NB4 (cell line): ENCODE results near the gene ENO2.
A peak's percentile ranks its signal among the peaks of the same experiment; 100 is the strongest.

Experiments used
- DNase-seq: peaks from one replicate; pipeline ENCODE4 v3.0.0; 2010; ENCODE audit warnings: low read depth
- H3K4me3 ChIP-seq: one replicate; pipeline ENCODE4 v1.5.1; 2011; ENCODE audit warnings: mild to moderate bottlenecking, low read depth, low read length, moderate library complexity
- MYC ChIP-seq: IDR thresholded peaks from 2 replicates; pipeline ENCODE4 v1.6.1; 2011; ENCODE audit warnings: low read depth, low read length
- POLR2A ChIP-seq: IDR thresholded peaks from 2 replicates; pipeline ENCODE4 v1.6.1; 2011; ENCODE audit warnings: mild to moderate bottlenecking; ENCODE audit not compliant: insufficient read length; ENCODE audit errors: extremely low read depth
- TF ChIP-seq, protein P1 (sequence below): IDR thresholded peaks from one replicate; pipeline ENCODE4 v1.5.1; 2012; ENCODE audit warnings: low read depth, low read length
- TF ChIP-seq, protein P2 (sequence below): IDR thresholded peaks from 2 replicates; pipeline ENCODE4 v1.6.1; 2011; ENCODE audit warnings: low read depth, low read length

ENO2 gene

DNA sequence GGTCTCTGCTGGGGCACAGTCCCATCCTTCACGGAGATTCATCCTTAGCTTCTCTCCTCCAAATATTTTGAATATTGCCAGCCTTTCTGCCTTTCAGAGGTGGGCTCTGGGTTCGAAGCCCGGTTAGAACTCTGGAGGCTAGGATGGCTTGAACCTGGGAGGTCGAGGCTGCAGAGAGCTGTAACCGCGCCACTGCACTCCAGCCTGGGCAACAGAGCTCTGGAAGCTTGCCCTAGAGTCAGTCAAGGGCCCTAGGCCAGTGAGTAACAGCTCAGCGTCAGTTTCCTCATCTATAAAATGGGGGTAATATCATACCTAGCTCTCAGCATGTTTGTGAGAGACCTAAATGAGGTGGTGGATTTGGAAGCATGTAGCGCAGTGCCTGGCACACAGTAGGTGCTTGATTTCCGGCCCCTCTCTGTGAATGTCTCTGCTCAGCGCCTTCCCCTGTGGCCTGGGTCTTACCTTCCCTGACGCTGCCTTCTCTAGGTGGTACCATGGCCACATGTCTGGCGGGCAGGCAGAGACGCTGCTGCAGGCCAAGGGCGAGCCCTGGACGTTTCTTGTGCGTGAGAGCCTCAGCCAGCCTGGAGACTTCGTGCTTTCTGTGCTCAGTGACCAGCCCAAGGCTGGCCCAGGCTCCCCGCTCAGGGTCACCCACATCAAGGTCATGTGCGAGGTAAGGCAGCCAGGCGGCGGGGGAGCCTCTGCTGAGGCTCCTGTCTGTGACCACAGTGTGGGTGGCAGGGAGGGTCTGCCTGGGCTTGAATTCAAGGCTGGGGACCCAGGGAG, 40.1 kb downstream of the ENO2 start:
- TF ChIP-seq, protein P1, sequence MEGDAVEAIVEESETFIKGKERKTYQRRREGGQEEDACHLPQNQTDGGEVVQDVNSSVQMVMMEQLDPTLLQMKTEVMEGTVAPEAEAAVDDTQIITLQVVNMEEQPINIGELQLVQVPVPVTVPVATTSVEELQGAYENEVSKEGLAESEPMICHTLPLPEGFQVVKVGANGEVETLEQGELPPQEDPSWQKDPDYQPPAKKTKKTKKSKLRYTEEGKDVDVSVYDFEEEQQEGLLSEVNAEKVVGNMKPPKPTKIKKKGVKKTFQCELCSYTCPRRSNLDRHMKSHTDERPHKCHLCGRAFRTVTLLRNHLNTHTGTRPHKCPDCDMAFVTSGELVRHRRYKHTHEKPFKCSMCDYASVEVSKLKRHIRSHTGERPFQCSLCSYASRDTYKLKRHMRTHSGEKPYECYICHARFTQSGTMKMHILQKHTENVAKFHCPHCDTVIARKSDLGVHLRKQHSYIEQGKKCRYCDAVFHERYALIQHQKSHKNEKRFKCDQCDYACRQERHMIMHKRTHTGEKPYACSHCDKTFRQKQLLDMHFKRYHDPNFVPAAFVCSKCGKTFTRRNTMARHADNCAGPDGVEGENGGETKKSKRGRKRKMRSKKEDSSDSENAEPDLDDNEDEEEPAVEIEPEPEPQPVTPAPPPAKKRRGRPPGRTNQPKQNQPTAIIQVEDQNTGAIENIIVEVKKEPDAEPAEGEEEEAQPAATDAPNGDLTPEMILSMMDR, result no peak
- no peak for TF ChIP-seq MYC
- TF ChIP-seq, protein P2, sequence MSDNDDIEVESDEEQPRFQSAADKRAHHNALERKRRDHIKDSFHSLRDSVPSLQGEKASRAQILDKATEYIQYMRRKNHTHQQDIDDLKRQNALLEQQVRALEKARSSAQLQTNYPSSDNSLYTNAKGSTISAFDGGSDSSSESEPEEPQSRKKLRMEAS, result no peak
- H3K4me3 ChIP-seq, result peak overlapping the region; percentile 47
- DNase-seq, result no peak

GRCh38 chr12:6955108-6956020, 41.0 kb downstream of the ENO2 start:
- TF ChIP-seq, protein P1, result no peak
- TF ChIP-seq MYC (no peak), POLR2A (no peak)
- TF ChIP-seq, protein P2, result no peak
- no peak overlapping the region for H3K4me3 ChIP-seq
- no peak for DNase-seq

GRCh38 chr12:6956021-6956727, 41.8 kb downstream of the ENO2 start:
- H3K4me3 ChIP-seq, result no peak overlapping the region
- TF ChIP-seq POLR2A (no peak), MYC (no peak)
- TF ChIP-seq, protein P2, result no peak
- TF ChIP-seq, protein P1, result no peak
- no peak for DNase-seq

DNA sequence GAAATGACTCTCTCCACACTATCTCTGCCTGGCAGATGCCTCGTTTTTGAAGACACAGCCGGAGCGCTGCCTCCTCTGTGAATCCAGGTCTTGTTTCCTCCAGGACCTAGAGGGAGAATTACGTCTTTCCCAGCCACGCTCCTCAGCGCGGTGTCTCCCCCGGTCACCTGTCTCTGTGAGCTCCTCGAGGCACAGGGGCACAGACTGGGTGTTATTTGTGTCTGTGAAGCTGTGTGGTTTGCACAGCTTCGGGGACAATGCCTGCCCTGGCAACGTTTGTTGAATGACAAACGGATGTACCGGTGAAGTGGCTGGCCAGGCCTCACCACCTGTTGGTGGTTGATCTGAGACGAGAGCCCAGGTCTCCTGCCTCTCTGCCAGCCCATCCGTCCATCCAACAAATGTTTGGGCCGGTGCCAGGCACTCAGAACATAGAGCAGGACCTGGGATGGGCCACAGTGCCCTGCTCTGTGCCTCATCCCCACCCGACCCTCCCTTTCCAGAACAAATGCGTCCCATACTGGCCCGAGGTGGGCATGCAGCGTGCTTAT, 42.8 kb downstream of the ENO2 start:
- TF ChIP-seq, protein P1, result no peak
- no peak overlapping the region for H3K4me3 ChIP-seq
- no peak for DNase-seq

GRCh38 chr12:6957741-6958608, 43.6 kb downstream of the ENO2 start:
- peak overlapping the region; percentile 28 for H3K4me3 ChIP-seq
- TF ChIP-seq POLR2A, result no peak
- no peak for DNase-seq
